ENCODE data around the gene GPR158. TPM values are rescaled to one million over a fixed set of nuclear protein-coding genes. Genes with fewer than 3 reads are reported as not detected.

GPR158 gene
- total and polyA plus RNA-seq, 4 donors: 0.02 to 0.97 TPM; not detected in 2

GRCh38 chr10:25263931-25264330 lies 89.1 kb downstream of the GPR158 start:
- WGBS, 2 donors: 39 to 57% methylated on average over 1 of the region's 1 CpG
- no peaks in the 10 kb centered on the region for H3K27me3 ChIP-seq (ENCODE audit: control insufficient read depth in 3 of 3, insufficient read depth in 3 of 3, low read length in 2 of 3)

GRCh38 chr10:25278180-25278579 lies 103.4 kb downstream of the GPR158 start:
- H3K9ac ChIP-seq (ENCODE audit: insufficient read depth in 1 of 2, low read length in 2 of 2): no peak overlapping the region
- 91 to 99% methylated on average over 1 of the region's 1 CpG for WGBS, 2 donors
- no peaks in the 10 kb centered on the region for H3K4me1 ChIP-seq (ENCODE audit: control insufficient read depth in 5 of 5, insufficient read depth in 5 of 5, low read length in 5 of 5)
- H3K27ac ChIP-seq (ENCODE audit: low read depth in 1 of 2, low read length in 1 of 2): no peak overlapping the region
- no peak for ATAC-seq (ENCODE audit: insufficient read depth, low FRiP score)
- H3K27me3 ChIP-seq (ENCODE audit: control insufficient read depth in 3 of 3, insufficient read depth in 3 of 3, low read length in 2 of 3): no peaks in the 10 kb centered on the region
- H3K36me3 ChIP-seq (ENCODE audit: control insufficient read depth in 4 of 4, insufficient read depth in 4 of 4, low read length in 4 of 4): no peaks in the 10 kb centered on the region
- DNase-seq: no peak
- no peak for TF ChIP-seq CTCF (IDR thresholded peaks at IDR 0.05; ENCODE audit: control extremely low read depth, extremely low read depth)
- H3K9me3 ChIP-seq (ENCODE audit: control insufficient read depth in 4 of 4, insufficient read depth in 3 of 4, low read length in 3 of 4): peaks cover 0 to 4% (median 1%) of the 10 kb centered on the region in 4 donors
- no peak overlapping the region for H3K4me3 ChIP-seq

More at GRCh38 chr10:25263931-25264330, 89.1 kb downstream of the GPR158 start:
- DNase-seq (no peak), ATAC-seq (ENCODE audit: insufficient read depth, low FRiP score) (no peak)
- Histone ChIP-seq H3K9me3 (ENCODE audit: control insufficient read depth in 4 of 4, insufficient read depth in 3 of 4, low read length in 3 of 4) (no peaks in the 10 kb centered on the region), H3K4me3 (no peak overlapping the region), H3K4me1 (ENCODE audit: control insufficient read depth in 5 of 5, insufficient read depth in 5 of 5, low read length in 5 of 5) (no peaks in the 10 kb centered on the region), H3K27ac (ENCODE audit: low read depth in 1 of 2, low read length in 1 of 2) (no peak overlapping the region), H3K9ac (ENCODE audit: insufficient read depth in 1 of 2, low read length in 2 of 2) (no peak overlapping the region), H3K36me3 (ENCODE audit: control insufficient read depth in 4 of 4, insufficient read depth in 4 of 4, low read length in 4 of 4) (no peaks in the 10 kb centered on the region)
- no peak for TF ChIP-seq CTCF (IDR thresholded peaks at IDR 0.05; ENCODE audit: control extremely low read depth, extremely low read depth)

- H3K9ac ChIP-seq (ENCODE audit: insufficient read depth in 1 of 2, low read length in 2 of 2): no peak overlapping the region
- H3K36me3 ChIP-seq (ENCODE audit: control insufficient read depth in 4 of 4, insufficient read depth in 4 of 4, low read length in 4 of 4): no peaks in the 10 kb centered on the region
- DNase-seq: no peak
- H3K4me1 ChIP-seq (ENCODE audit: control insufficient read depth in 5 of 5, insufficient read depth in 5 of 5, low read length in 5 of 5): no peaks in the 10 kb centered on the region
- ATAC-seq (ENCODE audit: insufficient read depth, low FRiP score): no peak
- no peaks in the 10 kb centered on the region for H3K27me3 ChIP-seq (ENCODE audit: control insufficient read depth in 3 of 3, insufficient read depth in 3 of 3, low read length in 2 of 3)
- H3K27ac ChIP-seq (ENCODE audit: low read depth in 1 of 2, low read length in 1 of 2): no peak overlapping the region
- WGBS, 2 donors: 93 to 98% methylated on average over 1 of the region's 1 CpG
- no peak for TF ChIP-seq CTCF (IDR thresholded peaks at IDR 0.05; ENCODE audit: control extremely low read depth, extremely low read depth)
- H3K9me3 ChIP-seq (ENCODE audit: control insufficient read depth in 4 of 4, insufficient read depth in 3 of 4, low read length in 3 of 4): peaks cover 0 to 4% (median 1%) of the 10 kb centered on the region in 4 donors
- H3K4me3 ChIP-seq: no peak overlapping the region
These were observed 105.3 kb downstream of the GPR158 start for GRCh38 chr10:25280076-25280475.

DNA sequence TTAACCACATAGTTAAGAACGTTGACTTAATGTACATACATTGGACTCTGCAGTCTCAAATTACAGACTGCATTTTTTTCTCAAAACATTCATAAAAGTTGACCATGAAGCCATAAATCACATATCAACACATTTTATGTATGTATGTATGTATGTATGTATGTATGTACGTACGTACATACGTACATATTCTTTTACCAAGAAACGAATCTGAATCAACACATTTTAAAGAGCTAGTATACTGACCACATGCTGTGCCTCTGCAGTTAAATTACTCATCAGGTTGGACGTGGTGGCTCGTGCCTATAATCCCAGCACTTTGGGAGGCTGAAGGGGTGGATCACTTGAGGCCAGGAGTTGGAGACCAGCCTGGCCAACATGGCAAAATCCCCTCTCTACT lies 105.8 kb downstream of the GPR158 start:
- no peaks in the 10 kb centered on the region for H3K36me3 ChIP-seq (ENCODE audit: control insufficient read depth in 4 of 4, insufficient read depth in 4 of 4, low read length in 4 of 4)
- no peak overlapping the region for H3K9ac ChIP-seq (ENCODE audit: insufficient read depth in 1 of 2, low read length in 2 of 2)
- H3K27ac ChIP-seq (ENCODE audit: low read depth in 1 of 2, low read length in 1 of 2): no peak overlapping the region
- no peak overlapping the region for H3K4me3 ChIP-seq
- 82 to 83% methylated on average over 7 of the region's 7 CpGs for WGBS, 2 donors
- ATAC-seq (ENCODE audit: insufficient read depth, low FRiP score): no peak
- H3K9me3 ChIP-seq (ENCODE audit: control insufficient read depth in 4 of 4, insufficient read depth in 3 of 4, low read length in 3 of 4): peaks cover 0 to 4% (median 1%) of the 10 kb centered on the region in 4 donors
- H3K27me3 ChIP-seq (ENCODE audit: control insufficient read depth in 3 of 3, insufficient read depth in 3 of 3, low read length in 2 of 3): no peaks in the 10 kb centered on the region
- no peaks in the 10 kb centered on the region for H3K4me1 ChIP-seq (ENCODE audit: control insufficient read depth in 5 of 5, insufficient read depth in 5 of 5, low read length in 5 of 5)
- DNase-seq: no peak
- TF ChIP-seq CTCF (IDR thresholded peaks at IDR 0.05; ENCODE audit: control extremely low read depth, extremely low read depth): no peak

Data from lung (tissue), 12 donors.